Measurements from ENCODE around the gene CRIP3. TPM values are rescaled to one million over a fixed set of nuclear protein-coding genes. Genes with fewer than 3 reads are reported as not detected.

The CRIP3 gene
- total and polyA plus RNA-seq, 4 donors, result 1.1 to 9.5 (median 2.4) TPM

DNA sequence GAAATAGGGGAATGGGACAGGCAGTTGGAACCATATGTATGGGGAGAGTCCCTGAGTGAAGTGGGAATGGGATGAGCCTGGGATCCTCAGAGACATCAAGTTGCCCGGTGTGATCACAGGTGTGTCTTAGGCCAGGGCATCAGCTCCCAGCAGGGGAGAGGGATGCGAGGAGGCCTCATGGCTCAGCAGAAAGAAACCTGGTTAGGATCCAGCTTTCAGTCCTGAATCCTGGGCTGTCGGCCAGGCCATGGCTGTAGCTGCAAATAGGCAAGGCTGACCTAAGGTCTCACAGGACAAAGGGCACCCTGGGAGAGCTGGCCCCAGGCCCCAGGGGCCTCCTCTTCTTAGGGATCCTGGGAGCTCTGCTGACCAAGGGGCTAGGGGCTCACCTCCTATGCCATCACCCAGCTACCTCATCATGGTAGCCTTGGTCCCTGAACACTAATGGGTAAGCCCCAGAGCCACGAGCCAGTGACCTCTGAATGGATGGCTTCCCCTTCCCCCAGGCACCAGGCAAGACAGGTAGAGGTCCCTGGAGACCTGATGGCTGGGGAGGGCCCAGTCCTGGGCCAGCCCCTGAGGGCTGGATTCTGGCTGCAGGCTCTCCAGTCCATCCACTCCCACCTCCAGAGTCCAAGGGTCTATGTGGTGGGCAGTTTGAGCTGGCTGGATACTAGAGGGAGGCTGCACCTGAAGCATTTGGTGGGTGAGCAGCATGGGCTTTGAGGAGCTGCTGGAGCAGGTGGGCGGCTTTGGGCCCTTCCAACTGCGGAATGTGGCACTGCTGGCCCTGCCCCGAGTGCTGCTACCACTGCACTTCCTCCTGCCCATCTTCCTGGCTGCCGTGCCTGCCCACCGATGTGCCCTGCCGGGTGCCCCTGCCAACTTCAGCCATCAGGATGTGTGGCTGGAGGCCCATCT is 10.7 kb downstream of the CRIP3 start, which contains the start of gene SLC22A7:
SLC22A7 (plus strand) TSS at position 617 of the 921 bp plus-strand sequence; CDS start at position 716, 99 bp downstream.
- peak; percentile 50 to 59 for TF ChIP-seq RAD21 (IDR thresholded peaks at IDR 0.05)
- TF ChIP-seq GABPA (IDR thresholded peaks at IDR 0.05 in 1 of 2, conservative IDR thresholded peaks at IDR 0.05 in 1 of 2), result no peak
- TF ChIP-seq, protein P1, sequence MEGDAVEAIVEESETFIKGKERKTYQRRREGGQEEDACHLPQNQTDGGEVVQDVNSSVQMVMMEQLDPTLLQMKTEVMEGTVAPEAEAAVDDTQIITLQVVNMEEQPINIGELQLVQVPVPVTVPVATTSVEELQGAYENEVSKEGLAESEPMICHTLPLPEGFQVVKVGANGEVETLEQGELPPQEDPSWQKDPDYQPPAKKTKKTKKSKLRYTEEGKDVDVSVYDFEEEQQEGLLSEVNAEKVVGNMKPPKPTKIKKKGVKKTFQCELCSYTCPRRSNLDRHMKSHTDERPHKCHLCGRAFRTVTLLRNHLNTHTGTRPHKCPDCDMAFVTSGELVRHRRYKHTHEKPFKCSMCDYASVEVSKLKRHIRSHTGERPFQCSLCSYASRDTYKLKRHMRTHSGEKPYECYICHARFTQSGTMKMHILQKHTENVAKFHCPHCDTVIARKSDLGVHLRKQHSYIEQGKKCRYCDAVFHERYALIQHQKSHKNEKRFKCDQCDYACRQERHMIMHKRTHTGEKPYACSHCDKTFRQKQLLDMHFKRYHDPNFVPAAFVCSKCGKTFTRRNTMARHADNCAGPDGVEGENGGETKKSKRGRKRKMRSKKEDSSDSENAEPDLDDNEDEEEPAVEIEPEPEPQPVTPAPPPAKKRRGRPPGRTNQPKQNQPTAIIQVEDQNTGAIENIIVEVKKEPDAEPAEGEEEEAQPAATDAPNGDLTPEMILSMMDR (IDR thresholded peaks at IDR 0.05; ENCODE audit: low read depth, low read length, missing input control), result no peak
- TF ChIP-seq, protein P2, sequence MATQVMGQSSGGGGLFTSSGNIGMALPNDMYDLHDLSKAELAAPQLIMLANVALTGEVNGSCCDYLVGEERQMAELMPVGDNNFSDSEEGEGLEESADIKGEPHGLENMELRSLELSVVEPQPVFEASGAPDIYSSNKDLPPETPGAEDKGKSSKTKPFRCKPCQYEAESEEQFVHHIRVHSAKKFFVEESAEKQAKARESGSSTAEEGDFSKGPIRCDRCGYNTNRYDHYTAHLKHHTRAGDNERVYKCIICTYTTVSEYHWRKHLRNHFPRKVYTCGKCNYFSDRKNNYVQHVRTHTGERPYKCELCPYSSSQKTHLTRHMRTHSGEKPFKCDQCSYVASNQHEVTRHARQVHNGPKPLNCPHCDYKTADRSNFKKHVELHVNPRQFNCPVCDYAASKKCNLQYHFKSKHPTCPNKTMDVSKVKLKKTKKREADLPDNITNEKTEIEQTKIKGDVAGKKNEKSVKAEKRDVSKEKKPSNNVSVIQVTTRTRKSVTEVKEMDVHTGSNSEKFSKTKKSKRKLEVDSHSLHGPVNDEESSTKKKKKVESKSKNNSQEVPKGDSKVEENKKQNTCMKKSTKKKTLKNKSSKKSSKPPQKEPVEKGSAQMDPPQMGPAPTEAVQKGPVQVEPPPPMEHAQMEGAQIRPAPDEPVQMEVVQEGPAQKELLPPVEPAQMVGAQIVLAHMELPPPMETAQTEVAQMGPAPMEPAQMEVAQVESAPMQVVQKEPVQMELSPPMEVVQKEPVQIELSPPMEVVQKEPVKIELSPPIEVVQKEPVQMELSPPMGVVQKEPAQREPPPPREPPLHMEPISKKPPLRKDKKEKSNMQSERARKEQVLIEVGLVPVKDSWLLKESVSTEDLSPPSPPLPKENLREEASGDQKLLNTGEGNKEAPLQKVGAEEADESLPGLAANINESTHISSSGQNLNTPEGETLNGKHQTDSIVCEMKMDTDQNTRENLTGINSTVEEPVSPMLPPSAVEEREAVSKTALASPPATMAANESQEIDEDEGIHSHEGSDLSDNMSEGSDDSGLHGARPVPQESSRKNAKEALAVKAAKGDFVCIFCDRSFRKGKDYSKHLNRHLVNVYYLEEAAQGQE (IDR thresholded peaks at IDR 0.05), result peak; percentile 82
- peak; percentile 73 for TF ChIP-seq HNF4G (IDR thresholded peaks at IDR 0.05)
- no peak for TF ChIP-seq FOXA1 (IDR thresholded peaks at IDR 0.05)
- peak; percentile 85 for TF ChIP-seq YY1 (IDR thresholded peaks at IDR 0.05)
- peak; percentile 82 for TF ChIP-seq NR2F2 (IDR thresholded peaks at IDR 0.05)
- TF ChIP-seq, protein P3, sequence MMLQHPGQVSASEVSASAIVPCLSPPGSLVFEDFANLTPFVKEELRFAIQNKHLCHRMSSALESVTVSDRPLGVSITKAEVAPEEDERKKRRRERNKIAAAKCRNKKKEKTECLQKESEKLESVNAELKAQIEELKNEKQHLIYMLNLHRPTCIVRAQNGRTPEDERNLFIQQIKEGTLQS (IDR thresholded peaks at IDR 0.05), result peak; percentile 33
- TF ChIP-seq RXRA (IDR thresholded peaks at IDR 0.05), result peak; percentile 90
- TF ChIP-seq, protein P4, sequence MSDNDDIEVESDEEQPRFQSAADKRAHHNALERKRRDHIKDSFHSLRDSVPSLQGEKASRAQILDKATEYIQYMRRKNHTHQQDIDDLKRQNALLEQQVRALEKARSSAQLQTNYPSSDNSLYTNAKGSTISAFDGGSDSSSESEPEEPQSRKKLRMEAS (IDR thresholded peaks at IDR 0.05), result peak; percentile 80
- TF ChIP-seq SP1 (IDR thresholded peaks at IDR 0.05), result peak; percentile 93
- peak; percentile 26 to 52 for TF ChIP-seq JUND (IDR thresholded peaks at IDR 0.05)
- TF ChIP-seq EGR1 (IDR thresholded peaks at IDR 0.05; ENCODE audit: low read depth in 2 of 2), result peak; percentile 15 to 17
- peak; percentile 92 for TF ChIP-seq TAF1 (conservative IDR thresholded peaks at IDR 0.05)
- TF ChIP-seq FOXA2 (IDR thresholded peaks at IDR 0.05), result no peak
- TF ChIP-seq, protein P5, sequence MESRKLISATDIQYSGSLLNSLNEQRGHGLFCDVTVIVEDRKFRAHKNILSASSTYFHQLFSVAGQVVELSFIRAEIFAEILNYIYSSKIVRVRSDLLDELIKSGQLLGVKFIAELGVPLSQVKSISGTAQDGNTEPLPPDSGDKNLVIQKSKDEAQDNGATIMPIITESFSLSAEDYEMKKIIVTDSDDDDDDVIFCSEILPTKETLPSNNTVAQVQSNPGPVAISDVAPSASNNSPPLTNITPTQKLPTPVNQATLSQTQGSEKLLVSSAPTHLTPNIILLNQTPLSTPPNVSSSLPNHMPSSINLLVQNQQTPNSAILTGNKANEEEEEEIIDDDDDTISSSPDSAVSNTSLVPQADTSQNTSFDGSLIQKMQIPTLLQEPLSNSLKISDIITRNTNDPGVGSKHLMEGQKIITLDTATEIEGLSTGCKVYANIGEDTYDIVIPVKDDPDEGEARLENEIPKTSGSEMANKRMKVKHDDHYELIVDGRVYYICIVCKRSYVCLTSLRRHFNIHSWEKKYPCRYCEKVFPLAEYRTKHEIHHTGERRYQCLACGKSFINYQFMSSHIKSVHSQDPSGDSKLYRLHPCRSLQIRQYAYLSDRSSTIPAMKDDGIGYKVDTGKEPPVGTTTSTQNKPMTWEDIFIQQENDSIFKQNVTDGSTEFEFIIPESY (IDR thresholded peaks at IDR 0.05), result peak; percentile 75
- TF ChIP-seq HNF4A (conservative IDR thresholded peaks at IDR 0.05), result peak; percentile 94 to 97
- peaks cover 6 to 54% (median 41%) of the 10 kb centered on the region in 4 donors for H3K4me1 ChIP-seq (ENCODE audit: control insufficient read depth in 4 of 4, insufficient read depth in 4 of 4, low read length in 3 of 4)
- no peaks in the 10 kb centered on the region for H3K27me3 ChIP-seq (ENCODE audit: control insufficient read depth in 4 of 4, insufficient read depth in 4 of 4, low read length in 3 of 4)
- H3K9me3 ChIP-seq (ENCODE audit: control insufficient read depth in 4 of 4, low read length in 3 of 4), result no peaks in the 10 kb centered on the region
- WGBS, result 24% methylated on average over 10 of the region's 10 CpGs
- H3K9ac ChIP-seq (ENCODE audit: low read depth in 1 of 2, low read length in 2 of 2), result peak within 1 kb of the TSS; percentile 87 to 98
- peaks cover 5 to 6% (median 5%) of the 10 kb centered on the region in 4 donors for H3K36me3 ChIP-seq (ENCODE audit: control insufficient read depth in 4 of 4, insufficient read depth in 3 of 4, low read depth in 1 of 4, low read length in 3 of 4)
- peak; percentile 69 for DNase-seq (ENCODE audit: low spot score)
- peak within 1 kb of the TSS; percentile 76 to 94 (median 93) for H3K4me3 ChIP-seq (ENCODE audit: low read depth in 1 of 3, low read length in 3 of 3)
- peak within 1 kb of the TSS; percentile 81 to 85 for H3K27ac ChIP-seq (ENCODE audit: low read depth in 1 of 2, low read length in 2 of 2)
